Tongue (tissue), 2 donors: ENCODE results near the gene TP53BP2. TPM values are rescaled to one million over a fixed set of nuclear protein-coding genes. Genes with fewer than 3 reads are reported as not detected.
"Not testable (repeated sequence)": the region's sequence is repeated elsewhere in the genome, so short reads cannot be mapped to it uniquely, and the experiment has no call there.

Experiments
- DNase-seq: peaks from one replicate; pipeline ENCODE4 v3.0.0-alpha.2; 2015
- total RNA-seq: library from RNA; depleted of rRNA; stranded (reverse); fragments of >200 nt; gene quantifications from one replicate; pipeline ENCODE4 v1.2.3, GENCODE V29; 2014

The TP53BP2 gene
- total RNA-seq, 1 donor from 2014 or later: 38.9 TPM

DNA sequence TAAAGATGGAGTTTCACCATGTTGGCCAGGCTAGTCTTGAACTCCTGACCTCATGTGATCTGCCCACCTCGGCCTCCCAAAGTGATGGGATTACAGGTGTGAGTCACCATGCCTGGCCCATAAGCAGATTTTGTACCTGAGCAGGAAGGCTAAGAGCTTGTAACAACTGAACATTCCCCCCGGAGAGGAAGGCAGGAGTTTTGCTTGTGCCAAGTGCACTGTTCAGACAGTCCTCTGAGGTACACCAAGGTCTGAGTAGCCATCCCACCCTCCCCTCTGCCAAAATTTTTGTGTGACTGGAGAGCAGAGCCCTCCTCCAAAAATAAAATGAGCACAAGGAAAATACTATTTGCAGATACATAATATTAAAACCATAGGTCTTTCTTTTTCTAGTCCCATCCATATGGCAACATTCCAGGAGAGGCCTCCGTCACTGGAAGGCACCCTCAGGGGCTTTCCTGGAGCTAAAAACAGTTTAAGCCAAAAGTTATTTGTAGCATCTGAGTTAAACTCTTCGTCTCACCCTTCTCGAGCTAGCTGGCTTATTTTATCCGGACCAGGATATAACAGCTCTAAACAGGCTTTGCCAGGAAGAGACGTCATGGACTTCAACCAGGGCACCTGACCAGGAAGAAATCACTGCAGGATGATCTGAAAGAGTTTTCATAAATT is 106.2 kb downstream of the TP53BP2 start:
- DNase-seq: peak; percentile 80

DNA sequence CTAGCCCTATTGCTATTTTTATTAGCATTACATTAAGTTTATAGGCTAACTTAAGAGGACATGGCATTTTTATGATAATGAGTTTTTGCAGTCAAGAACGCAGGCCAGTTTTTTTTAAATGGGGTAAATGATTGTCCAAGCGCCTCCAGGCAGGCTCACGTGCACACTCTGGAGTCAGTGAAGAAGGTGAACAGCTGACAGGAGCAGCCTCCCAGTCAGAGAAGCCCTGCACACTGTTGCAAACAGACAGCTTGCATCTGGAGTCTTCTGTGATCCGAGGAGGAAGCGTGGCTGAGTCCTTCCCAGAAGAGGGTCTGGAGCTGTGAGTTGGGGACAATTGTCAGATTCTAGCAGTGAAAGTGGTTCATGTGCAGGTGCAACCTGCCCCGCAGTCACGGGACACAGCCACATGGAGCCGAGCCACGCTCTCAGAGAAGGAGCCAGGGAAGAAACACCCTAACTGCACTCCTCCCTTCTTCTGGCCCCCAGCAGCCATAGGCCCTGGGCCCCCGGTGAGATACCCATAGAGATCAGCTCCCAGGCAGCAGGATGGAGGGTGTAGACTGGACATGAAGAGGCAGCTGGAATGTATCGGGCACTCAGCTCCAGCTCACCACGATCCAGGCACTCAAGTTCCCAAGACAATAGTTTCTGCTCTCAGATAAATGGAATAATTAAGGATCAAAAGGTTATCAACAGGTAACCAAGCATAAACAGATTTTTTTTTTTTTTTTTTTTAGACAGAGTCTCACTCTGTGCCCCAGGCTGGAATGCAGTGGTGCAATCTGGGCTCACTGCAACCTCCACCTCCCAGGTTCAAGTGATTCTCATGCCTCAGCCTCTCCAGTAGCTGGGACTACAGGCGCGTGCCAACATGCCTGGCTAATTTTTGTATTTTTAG is 107.0 kb downstream of the TP53BP2 start:
- DNase-seq: peak; percentile 80

DNA sequence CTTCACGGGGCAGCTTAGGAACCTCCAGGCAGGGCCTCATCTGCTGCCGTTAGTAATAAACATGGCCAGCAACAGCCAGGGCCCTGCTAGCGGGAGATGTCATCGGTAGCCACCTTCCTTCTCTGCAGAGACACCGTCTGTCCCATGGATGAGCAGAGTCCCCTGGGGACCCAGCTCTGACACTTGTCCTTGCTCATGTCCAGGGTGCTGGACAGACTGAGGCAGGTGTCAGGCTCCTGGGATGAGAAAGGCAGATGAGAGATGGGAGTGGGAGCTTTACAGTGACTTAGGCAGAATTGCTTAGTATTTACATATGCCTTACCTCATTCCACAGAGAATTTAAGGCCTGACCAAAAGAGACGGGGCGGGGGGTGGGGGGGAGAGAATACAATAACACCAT is 108.4 kb downstream of the TP53BP2 start:
- no peak for DNase-seq

DNA sequence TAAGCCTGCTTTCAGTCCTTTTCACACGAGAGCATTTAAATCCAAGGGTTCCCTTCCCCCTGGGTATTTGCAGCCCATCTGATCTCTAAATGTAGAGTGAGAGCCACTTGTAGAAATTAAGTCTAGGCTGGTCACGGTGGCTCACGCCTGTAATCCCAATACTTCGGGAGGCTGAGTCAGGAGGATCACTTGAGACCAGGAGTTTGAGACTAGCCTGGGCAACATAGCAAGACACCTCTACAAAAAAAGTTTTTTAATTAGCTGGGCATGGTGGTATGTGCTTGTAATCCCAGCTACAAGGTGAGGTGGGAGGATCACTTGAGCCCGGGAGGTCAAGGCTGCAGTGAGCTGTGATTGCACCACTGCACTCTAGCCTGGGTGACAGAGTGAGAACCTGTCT is 109.1 kb downstream of the TP53BP2 start:
- not testable (repeated sequence) for DNase-seq

DNA sequence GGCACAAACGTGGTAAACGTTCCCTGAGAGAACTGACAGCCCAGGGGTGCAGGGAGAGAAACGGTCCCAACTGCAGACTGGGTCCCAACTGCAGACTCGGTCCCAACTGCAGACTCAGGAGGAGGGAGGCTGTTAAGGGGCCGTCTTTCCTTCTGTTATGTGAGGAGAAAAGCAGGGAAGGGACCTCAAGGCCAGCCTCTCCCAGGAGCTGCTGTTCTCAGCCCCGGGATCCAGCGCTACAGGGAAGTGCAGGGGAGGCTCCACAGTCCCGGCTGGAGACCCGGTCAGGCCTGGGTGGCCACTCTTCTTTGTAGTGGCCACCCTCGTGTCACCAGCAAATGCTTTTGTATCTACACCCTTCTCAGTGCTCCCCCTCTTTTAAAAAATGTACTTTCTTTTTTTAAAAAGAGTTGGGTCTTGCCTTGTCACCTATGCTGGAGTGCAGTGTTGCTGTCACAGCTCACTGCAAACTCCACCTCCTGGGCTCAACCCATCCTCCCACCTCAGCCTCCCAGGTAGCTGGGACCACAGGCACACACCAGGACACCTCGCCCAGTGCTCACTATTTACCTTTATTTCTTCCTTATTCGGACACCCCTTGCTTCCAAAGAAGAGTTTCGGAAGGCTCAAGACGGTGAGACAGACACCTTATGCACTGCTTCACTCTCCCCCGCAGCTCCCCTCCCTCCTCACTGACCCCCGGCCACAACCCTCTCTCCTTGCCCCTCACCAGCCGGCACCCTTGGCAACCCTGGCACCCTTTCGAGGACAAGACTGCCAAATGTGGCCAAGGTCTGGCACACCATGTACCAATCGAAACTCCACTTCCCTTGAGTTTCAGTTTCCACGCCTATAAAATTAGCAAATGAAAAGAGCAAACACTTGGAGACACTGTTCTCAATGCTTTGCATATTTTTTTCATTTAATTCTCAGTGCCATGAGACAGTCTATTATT is 111.6 kb downstream of the TP53BP2 start:
- DNase-seq: no peak

DNA sequence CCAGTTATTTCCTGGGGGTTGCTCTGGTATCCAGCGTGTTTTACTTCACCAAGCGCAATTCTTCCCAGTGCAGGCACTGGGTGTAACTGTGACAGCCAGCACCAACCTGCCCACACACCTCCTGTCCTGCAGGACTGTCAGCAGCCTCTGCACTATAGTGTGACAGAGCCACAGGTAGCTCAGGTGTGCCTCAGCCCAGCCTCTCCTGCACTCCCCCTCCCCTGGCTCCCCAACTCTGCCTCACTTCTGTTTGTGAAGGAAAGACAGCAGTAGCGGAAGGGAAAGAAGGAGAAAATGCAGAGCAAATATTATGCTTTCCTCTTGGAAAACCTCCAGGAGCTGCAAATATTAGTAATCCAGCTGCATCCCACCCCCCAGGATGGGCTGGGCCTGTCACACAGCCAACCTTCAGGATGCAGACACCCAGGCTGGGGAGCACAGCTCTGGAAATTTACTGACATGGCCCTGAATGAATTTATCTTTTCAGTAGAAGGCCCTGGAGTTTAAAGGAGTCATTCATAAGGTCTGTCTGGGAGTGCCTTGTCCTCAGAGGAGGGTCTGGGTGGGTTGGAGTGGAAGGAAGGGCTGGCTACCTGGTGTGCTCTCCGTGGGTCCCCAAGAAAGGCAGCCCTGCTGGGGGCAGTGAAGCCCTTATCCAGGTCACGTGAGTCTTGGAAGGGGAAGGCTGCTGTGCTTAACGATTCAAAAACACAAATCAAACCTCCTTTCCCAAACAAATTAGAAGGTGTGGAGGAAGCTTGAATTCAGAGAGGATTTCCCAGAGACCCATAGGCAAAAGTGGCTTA is 112.6 kb downstream of the TP53BP2 start:
- DNase-seq: peak; percentile 64

DNA sequence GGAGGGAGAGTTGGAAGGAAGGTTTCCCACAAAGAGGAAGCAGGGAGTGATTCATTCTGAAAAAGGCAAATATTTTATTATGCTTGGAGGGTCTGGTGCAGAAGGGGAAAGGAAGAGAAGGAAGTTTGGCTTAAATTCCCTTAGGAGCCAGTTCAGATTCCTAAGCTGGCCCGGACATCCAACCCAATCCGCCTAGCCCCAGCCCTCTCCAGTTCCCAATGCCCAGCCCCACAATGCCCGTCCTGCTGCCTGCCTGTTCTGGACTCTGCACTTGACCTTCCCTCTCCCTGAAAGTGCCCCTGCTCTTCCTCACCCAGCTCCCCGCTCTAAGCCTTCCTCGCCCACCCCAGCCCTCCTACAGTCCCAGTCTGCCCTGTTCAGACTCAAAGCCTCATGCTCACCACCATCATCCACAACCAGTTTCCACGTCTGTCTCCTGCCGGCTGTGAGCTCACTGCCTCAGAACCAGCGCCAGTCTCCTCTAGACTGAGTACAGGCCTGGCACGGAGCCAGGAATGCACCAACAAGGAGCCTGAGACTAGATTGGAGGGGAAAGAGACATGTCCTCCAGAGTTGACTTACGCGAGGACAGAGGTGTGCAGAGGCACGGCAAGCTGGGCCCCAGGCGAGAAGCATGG is 114.5 kb downstream of the TP53BP2 start:
- peak; percentile 85 for DNase-seq

DNA sequence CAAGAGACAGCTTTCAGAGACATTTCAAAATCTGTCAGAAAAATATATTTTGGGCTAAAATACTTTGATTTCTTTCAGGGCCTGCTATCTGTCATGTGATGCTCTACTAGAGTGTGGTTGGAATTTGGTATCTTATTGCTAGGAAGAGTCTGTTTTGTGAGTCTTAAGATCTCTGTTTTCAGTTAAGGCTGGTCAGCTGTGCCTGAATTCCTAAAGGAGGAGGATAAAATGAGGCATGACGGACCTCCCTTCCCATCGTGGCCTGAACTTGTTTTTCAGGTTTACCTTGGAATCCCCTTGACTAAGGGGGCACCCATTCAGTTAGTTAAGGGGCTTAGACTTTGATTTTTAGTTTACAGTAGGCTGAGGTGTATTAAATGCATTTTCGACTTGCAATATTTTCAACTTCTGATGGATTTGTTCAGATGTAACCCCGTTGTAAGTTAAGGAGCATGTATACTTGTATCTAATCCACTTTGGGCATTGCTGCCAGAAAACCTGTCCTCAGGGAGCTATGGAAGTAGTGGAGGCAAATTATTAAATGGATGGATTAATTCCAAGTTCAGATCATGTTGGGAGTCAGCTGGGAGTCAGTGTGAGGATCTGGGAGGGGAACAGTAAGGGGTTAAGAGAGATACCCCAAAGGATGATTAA is 115.1 kb downstream of the TP53BP2 start:
- peak; percentile 56 for DNase-seq

DNA sequence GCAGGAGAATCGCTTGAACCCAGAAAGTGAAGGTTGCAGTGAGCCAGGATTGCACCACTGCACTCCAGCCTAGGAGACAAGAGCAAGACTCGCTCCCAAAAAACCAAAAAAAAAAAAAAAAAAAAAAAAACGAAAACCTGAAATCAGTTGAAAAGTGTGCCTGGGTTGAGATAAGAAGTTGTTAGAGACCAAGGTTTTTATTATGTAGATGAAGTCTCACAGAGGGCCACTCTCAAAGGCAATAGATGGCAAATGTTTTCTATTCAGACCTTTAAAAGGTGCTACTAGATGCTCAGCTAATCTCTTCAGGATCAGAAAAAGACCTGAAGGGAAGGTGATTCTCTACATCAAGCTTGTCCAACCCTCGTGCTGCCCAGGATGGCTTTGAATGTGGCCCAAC is 115.8 kb downstream of the TP53BP2 start:
- DNase-seq: no peak

Other genes starting within 250 kb of the TP53BP2 start
- 0.62 TPM for gene CAPN8, start 180.2 kb downstream of the TP53BP2 start, total RNA-seq
- 135 TPM for gene CAPN2, start 133.4 kb downstream of the TP53BP2 start, total RNA-seq